Brain microvascular endothelial cell (primary cell): Measurements from ENCODE around the gene OLFML2A.
"Not testable (repeated sequence)": the region's sequence is repeated elsewhere in the genome, so short reads cannot be mapped to it uniquely, and the experiment has no call there.

ENCODE experiments used
- DNase-seq: peaks from one replicate; pipeline ENCODE4 v3.0.0-alpha.2; 2020
- H3K27ac ChIP-seq: fragments of 250-450 bp; sonication (Bioruptor Pico); 2 replicates; pipeline ENCODE4 v1.5.1; 2020; ENCODE audit warnings: mild to moderate bottlenecking, moderate library complexity
- H3K27me3 ChIP-seq: fragments of 250-450 bp; sonication (Bioruptor Pico); replicated peaks from 2 replicates; pipeline ENCODE4 v1.5.1; 2020; ENCODE audit warnings: mild to moderate bottlenecking
- H3K36me3 ChIP-seq: fragments of 250-450 bp; sonication (Bioruptor Pico); replicated peaks from 2 replicates; pipeline ENCODE4 v1.5.1; 2020; ENCODE audit warnings: mild to moderate bottlenecking
- H3K4me3 ChIP-seq: 2 replicates; pipeline ENCODE4 v1.5.1; 2011; ENCODE audit warnings: low read depth, mild to moderate bottlenecking, control low read depth, low read length, moderate library complexity
- in situ Hi-C: cut with HindIII; loops from 2 replicates; pipeline ENCODE4 v1.10.0; 2017; ENCODE audit warnings: low sequenced_read_pairs, low pct_ligation_motif_present
- TF ChIP-seq, protein P1 (sequence below): IDR thresholded peaks from 2 replicates; pipeline ENCODE4 v1.5.1; 2011; ENCODE audit warnings: low read depth, mild to moderate bottlenecking, moderate library complexity, low read length, control low read depth, inconsistent platforms; ENCODE audit errors: missing control alignments

OLFML2A gene

DNA sequence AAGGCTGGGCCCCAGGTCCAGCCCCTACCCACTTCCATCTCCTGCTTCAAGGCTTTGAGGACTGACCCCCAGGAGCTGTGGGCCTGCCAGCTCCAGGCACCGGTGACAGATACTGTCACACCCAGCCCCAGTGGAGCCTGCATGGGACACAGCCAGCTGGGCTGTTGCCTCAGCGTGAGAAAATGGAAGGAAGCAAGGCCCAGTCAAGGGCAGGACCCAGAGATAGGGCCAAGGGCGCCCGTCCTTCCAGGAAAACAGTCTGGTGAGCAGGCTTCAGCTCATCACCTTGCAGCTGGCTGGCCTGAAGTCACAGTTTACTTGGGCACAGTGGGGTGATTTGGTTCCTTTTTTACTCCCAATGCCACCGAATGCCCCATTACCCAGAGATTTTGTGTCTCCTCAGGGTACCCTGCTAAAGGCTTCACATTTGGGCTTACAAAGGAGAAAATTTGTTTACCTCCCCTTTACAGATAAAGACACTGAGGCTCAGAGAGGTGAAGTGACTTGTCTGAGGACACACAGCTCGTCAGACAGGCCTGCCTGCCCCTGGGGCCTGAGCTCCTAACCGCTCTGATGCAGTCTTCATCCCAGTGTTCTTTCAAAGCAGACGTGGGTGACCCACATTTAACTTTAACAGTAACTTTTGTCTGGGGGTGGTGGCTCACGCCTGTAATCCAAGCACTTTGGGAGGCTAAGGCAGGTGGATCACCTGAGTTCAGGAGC, 54.9 kb downstream of the OLFML2A start:
- no peak overlapping the region for H3K4me3 ChIP-seq
- in situ Hi-C loops: no loop called here
- no peaks in the 10 kb centered on the region for H3K27me3 ChIP-seq
- no peaks in the 10 kb centered on the region for H3K36me3 ChIP-seq
- TF ChIP-seq, protein P1, sequence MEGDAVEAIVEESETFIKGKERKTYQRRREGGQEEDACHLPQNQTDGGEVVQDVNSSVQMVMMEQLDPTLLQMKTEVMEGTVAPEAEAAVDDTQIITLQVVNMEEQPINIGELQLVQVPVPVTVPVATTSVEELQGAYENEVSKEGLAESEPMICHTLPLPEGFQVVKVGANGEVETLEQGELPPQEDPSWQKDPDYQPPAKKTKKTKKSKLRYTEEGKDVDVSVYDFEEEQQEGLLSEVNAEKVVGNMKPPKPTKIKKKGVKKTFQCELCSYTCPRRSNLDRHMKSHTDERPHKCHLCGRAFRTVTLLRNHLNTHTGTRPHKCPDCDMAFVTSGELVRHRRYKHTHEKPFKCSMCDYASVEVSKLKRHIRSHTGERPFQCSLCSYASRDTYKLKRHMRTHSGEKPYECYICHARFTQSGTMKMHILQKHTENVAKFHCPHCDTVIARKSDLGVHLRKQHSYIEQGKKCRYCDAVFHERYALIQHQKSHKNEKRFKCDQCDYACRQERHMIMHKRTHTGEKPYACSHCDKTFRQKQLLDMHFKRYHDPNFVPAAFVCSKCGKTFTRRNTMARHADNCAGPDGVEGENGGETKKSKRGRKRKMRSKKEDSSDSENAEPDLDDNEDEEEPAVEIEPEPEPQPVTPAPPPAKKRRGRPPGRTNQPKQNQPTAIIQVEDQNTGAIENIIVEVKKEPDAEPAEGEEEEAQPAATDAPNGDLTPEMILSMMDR: no peak
- no peak for DNase-seq
- no peak overlapping the region for H3K27ac ChIP-seq

DNA sequence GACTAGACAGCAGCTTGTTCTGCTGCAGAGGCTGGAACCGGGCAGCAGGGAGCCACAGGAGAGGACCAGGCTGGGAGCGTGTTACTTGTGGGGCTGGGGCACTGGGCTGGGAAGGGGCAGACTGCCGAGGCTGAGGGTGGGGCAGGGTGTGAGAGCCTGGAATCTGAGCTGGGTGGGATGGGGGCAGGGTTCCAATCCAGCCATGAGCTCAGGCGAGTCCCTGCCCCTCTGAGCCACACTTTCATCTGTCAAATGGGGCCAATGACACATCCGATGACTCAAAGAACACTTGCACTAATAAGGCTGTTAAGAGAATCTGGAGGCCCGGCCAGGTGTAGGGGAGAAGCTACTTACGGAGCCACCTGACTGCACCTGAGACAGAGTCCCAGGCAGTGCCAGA, 57.7 kb downstream of the OLFML2A start:
- TF ChIP-seq, protein P1: no peak
- no peak for DNase-seq
- H3K27ac ChIP-seq: no peak overlapping the region

DNA sequence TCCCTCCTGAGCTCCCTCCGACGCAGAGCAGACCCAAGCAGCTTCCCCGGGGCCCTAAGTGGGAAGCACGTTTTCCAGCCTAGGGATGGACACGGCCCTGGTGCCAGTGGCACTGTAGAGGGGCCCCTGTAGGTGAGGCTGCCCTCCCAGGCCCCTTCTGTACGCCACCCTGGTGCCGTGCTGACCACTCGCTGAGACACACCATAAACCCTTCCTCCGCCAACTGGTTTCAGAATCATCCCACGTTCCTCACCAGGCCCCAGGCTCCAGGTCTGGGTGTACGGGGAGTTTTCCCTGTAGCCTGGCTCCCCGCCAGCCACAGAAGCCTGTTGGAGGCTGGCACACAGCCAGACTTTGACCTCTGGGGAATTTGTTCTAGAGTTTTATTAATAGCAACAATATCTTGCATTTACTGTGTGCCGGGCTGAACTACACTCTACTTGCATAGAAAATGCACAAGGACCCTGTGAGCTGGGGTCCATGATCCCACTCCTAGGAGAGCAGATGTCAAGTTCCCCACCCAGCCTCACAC, 58.2 kb downstream of the OLFML2A start:
- in situ Hi-C loops: no loop called here
- Histone ChIP-seq H3K4me3 (no peak overlapping the region), H3K36me3 (no peaks in the 10 kb centered on the region), H3K27ac (no peak overlapping the region), H3K27me3 (no peaks in the 10 kb centered on the region)
- DNase-seq: peak; percentile 91
- TF ChIP-seq, protein P1: no peak

More for the DNA sequence above, 57.7 kb downstream of the OLFML2A start:
- in situ Hi-C loops: no loop called here
- H3K4me3 ChIP-seq: no peak overlapping the region
- no peaks in the 10 kb centered on the region for H3K36me3 ChIP-seq
- no peaks in the 10 kb centered on the region for H3K27me3 ChIP-seq

DNA sequence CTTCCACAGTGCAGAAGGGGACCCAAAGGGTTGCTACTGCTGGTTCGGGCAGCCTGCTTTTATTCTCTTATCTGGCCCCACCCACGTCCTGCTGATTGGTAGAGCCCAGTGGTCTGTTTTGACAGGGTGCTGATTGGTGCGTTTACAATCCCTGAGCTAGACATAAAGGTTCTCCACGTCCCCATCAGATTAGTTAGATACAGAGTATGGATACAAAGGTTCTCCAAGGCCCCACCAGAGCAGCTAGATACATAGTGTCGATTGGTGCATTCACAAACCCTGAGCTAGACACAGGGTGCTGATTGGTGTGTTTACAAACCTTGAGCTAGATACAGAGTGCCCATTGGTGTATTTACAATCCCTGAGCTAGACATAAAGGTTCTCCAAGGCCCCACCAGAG, 61.2 kb downstream of the OLFML2A start:
- in situ Hi-C loops: not testable (repeated sequence)

DNA sequence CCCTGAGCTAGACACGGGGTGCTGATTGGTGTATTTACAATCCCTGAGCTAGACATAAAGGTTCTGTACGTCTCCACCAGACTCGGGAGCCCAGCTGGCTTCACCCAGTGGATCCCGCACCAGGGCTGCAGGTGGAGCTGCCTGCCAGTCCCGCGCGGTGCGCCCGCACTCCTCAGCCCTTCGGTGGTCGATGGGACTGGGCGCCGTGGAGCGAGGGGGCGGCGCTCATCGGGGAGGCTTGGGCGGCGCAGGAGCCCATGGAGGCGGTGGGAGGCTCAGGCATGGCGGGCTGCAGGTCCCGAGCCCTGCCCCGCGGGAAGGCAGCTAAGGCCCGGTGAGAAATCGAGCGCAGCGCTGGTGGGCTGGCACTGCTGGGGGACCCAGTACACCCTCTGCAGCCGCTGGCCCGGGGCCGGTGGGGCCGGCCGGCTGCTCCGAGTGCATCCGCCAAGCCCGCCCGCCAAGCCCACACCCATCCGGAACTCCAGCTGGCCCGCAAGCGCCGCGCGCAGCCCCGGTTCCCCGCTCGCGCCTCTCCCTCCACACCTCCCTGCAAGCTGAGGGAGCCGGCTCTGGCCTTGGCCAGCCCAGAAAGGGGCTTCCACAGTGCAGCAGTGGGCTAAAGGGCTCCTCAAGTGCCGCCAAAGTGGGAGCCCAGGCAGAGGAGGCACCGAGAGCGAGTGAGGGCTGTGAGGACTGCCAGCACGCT, 61.8 kb downstream of the OLFML2A start:
- H3K4me3 ChIP-seq, DNase-seq, in situ Hi-C loops: not testable (repeated sequence)

More for the DNA sequence above, 61.2 kb downstream of the OLFML2A start:
- not testable (repeated sequence) for H3K4me3 ChIP-seq, H3K36me3 ChIP-seq, H3K27ac ChIP-seq, DNase-seq, H3K27me3 ChIP-seq

DNA sequence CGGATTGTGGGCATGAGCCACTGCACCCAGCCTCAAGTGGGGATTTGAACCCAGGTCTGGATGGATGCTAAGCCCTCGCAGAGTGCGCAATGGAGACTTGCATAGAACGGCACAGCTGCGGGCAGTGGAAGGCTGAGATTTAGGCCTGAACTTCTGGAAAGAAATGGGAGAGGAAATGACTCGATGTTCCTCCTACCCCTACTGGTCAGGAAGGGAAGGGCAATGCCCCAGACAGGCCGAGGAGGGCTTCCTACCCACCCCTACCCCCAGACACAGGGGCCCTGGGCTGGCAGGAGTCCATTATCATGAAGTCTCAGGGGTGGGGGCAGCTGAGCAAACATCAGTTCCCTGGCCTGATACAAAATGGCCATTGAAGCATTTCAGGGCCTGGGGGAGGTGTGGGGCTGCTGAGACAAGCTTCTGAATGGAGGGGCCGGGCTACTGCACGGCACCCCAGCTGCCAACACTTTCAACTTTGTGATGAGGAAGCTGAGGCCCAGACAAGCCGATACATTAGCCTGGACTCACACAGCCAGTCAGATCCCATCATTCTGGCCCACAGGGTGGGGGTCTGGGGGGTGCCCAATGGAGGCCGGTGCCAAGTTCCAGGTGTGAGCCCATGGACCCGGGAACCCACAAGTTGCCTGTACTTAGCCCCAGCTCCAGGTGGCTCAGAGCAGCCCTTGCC, 62.8 kb downstream of the OLFML2A start:
- no peak for DNase-seq
- TF ChIP-seq, protein P1: peak; percentile 78
- H3K27me3 ChIP-seq: no peaks in the 10 kb centered on the region
- H3K27ac ChIP-seq: no peak overlapping the region
- no peaks in the 10 kb centered on the region for H3K36me3 ChIP-seq
- in situ Hi-C loops: no loop called here
- H3K4me3 ChIP-seq: no peak overlapping the region

More for the DNA sequence above, 61.8 kb downstream of the OLFML2A start:
- not testable (repeated sequence) for H3K36me3 ChIP-seq, H3K27ac ChIP-seq, H3K27me3 ChIP-seq
